HG03045 (cell line): ENCODE measurements around the gene CSNK1E.

ENCODE experiments used
- ATAC-seq: cut with Tn5 transposase; IDR thresholded peaks from one replicate; pipeline ENCODE4 v1.9.1; 2021; ENCODE audit warnings: mild to moderate bottlenecking, moderate library complexity; ENCODE audit not compliant: unreplicated experiment

The CSNK1E gene

DNA sequence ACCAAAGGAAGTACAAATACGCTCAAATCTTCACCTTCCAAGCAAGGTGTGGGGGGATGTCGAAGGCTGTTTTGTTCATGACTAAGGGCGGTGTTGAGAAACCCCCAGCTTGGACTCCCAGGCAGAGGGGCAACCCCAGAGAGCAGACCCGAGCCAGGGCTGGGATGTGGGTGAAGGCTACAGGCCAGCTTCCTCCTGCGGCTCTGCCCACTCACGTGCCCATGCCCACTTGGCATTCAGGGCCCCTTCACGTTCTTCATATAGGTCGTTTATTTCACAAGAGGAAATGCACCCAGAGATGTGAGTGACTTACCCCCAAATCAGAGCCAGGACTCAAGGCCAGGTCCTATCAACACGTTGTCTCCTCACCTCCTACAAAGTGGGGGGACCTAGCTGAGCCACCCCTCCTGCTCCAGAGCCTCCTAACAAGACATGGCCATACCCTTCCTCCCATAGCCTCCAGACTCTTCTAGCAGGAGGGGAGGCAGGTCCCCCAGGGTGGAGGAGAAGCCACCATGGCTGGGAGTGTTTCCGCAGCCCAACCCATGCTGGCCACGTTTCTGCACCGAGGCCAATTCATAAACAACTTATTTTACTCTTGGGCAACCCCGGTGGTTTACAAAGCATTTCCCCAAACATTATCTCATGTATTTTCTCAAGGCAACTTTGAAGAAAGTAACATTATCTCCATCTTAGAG is 66.4 kb downstream of the CSNK1E start:
- no peak for ATAC-seq

- ATAC-seq, result no peak
Observed at GRCh38 chr22:38249803-38250642, 67.2 kb downstream of the CSNK1E start.

DNA sequence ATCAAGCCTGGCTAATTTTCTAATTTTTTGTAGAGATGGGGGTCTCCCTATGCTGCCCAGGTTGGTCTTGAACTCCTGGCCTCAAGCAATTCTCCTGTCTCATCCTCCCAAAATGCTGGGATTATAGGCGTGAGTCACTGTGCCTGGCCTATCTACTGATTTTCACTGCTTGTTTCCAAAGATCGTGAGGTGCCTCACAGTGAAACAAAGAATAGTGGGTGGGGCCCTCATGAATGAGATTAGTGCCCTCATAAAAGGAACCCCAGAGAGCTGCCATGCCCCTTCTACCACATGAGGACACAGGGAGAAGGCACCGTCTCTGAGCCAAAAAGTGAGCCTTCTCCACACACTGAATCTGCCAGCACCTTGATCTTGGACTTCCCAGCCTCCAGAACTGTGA is 67.9 kb downstream of the CSNK1E start:
- no peak for ATAC-seq

GRCh38 chr22:38248280-38248679 is 69.0 kb downstream of the CSNK1E start:
- ATAC-seq, result no peak

DNA sequence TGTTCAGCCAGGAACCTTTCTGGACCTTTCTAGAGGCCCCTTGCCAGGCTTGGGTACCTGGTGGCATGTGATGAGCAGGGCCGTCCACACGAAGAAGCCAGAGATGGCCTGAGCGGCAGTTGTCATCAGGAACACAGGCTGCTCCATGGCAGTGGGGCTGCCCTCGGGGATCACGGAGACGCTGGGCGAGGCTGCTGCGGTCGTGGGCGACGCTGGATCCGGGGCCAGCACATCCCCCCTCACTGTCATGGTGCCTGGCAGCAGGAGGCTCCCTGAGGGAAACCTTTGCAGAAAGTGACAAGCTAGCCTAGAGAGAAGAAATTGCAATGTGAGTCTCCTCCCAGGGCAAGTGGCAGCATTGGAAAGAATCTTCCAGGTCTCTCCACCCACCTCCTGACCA is 69.5 kb downstream of the CSNK1E start:
- ATAC-seq, result no peak

DNA sequence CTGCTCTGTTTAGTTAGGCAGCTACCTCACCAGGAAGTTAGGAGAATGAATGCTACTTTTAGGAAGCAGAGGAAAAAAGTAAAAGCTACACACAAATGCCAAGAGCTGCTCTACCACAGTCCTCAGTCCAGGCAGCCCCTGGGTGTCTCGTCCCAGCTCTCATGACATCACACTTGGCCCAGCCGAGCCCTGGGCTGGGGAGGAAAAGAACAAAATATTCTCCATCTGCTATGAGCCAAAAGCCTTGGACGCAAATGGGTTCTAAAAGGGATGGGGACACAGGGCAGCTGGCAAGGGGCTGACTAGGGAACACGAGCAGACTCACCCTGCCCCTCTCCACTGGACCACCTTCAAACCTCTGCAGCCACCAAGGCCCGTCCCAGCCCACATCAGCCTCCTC is 70.5 kb downstream of the CSNK1E start:
- no peak for ATAC-seq

GRCh38 chr22:38246046-38246658 is 71.1 kb downstream of the CSNK1E start:
- no peak for ATAC-seq

DNA sequence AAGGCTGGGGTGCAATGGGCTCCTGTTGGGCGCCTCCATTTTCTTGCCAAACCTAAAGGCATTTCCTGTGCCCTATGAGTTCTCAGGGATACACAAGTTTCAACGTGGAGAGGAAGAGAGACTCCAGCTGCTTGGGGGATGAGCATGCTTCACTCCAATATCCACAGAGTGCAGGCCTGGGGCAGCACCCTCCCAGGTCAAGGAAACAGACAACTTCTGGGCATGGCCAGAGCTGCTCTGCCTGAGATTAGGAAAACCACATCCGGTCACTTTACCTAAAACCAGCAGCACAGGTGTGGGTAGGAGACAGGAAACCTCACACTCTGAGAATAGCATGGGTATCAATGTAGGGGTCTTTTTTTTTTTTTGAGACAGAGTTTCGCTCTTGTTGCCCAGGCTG is 73.1 kb downstream of the CSNK1E start:
- no peak for ATAC-seq

DNA sequence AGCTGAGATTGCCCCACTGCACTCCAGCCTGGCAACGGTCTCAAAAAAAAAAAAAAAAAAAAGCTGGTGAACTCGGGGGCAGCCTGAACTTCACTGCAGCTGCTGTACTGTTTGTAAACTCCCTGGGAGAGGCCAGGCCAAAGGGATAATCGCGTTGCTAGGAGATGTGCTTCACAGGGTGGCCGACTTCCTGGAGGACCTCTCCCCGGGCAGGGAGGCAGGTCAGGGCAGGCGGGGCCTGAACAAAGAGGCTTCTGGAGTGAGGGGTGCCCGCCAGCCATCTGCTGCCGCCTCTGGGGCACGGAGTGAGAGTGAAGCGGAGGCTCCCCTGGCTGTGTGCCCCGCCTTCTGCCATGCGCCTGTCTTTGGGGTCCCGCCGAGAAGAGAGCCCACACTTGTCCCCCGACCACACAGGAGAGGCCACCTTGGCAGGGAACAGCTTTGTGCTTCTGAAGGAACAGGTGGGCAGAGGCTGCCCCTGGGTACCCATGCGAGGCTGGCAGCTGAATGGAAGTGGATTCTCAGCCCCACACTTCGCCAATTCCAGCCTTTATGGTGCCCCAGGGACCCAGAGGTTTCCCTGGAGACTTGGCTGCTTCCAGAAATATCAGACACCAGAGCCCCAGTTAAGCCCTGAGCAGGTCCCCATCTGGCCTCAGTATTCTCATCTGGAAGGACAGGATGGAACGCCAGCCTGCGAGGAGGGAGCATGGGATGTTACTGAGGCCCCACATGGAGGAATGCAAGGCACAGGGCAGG is 74.0 kb downstream of the CSNK1E start:
- no peak for ATAC-seq

DNA sequence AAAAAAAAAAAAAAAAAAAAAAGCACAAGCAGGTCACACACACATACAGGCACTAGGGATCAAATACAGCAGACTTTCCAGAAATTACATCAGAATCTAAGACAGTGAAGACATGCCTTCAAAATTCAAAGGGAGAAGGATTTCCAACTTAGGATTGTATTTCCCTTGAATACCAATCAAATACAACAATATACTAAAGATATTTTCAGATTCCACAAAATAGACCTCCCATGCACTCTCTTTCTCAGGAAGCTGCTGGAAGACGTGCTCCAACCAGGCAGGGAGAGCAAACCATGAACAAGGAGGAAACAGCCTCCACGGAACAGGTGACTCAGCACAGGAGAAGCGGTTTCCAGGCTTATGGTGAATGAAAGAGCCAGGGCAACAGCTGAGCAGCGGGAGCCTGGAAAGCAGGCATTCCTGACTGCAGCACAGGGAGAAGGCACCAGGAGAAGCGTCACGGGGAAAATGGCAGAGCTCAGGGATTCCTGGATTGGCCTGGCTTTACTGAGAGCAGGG is 76.4 kb downstream of the CSNK1E start:
- ATAC-seq, result no peak
